CD4-positive, alpha-beta T cell treated with Interleukin-17A for 4 hours (primary cell): Measurements from ENCODE around the gene ZNF117.
"Not testable (repeated sequence)": the region's sequence is repeated elsewhere in the genome, so short reads cannot be mapped to it uniquely, and the experiment has no call there.

Experiments
- DNase-seq: peaks from one replicate; pipeline ENCODE4 v3.0.0-alpha.2; 2020; ENCODE audit warnings: mixed read lengths

ZNF117 gene

DNA sequence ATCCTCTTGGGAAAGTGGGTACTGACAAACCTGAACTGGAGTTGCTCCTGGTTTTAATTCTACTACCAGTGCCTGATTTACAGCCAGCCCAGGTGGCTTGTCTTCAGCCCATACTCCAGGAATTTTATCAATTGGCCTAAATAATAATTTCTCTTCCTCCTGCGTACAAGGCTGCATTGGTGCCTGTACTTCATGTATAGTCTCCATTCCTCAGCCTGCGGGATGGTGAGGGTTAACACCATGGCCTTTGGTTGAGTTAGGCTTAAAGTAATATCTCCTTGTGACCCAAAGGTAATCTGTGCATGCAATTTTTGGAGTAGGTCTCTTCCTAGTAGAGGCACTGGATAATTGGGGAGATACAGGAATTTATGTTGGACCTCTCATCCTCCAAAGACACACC is 5.5 kb upstream of the ZNF117 start:
- no peak for DNase-seq

DNA sequence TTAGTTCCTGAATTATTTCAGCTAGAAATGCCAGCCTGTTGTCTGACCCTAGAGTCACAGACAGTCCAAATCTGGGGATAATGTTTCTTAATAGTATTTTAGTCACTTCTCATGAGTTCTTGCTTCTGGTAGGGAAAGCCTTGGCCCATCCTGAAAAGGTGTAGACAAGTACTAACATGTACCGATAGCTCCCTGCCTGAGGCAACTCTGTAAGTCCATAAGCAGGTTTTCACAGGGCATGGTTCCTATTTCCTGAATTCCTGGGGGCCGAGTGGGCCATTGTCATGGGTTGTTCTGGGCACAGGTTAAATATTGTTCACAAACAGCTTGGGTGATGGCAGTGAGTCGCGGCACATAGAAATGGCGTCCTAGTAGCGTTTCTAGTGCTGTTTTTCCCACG is 3.1 kb upstream of the ZNF117 start:
- no peak for DNase-seq

DNA sequence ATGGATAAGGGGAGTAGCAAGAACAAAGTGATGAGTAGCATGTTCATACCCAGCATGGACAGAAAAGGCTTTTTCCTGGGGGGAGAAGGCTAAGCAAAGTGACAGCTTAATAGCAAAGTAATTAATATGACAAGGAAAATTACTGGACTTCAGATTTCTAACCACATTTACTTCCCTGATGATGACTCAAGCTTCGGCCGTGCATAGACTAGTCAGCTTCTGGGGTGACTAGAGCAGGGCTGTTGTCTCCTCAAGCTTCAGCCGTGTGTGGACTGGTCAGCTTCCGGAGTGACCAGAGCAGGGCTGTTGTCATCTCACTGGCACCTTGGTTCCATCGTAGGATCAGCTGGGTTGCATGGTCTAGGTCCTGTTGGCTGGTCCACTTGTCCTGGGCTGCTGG is 2.1 kb upstream of the ZNF117 start:
- DNase-seq = no peak

DNA sequence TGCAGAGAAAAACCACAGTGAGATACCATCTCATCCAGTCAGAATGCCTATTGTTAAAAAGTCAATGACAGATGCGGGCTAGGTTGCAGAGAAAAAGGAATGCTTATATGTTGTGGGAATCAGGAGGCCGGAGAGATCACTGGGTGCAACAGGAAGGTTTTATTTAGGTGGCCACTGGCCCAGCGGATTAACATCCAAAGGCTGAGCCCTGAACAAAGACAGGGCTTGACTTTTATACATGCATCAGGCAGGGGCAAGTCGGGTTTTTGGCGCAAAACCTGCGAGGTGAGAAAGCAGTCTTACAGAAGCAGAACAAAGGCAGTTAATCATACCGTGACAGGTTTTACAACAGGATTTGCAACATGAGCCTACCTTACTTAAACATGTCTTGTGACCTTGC is 620 bp downstream of the ZNF117 start:
- DNase-seq = no peak

DNA sequence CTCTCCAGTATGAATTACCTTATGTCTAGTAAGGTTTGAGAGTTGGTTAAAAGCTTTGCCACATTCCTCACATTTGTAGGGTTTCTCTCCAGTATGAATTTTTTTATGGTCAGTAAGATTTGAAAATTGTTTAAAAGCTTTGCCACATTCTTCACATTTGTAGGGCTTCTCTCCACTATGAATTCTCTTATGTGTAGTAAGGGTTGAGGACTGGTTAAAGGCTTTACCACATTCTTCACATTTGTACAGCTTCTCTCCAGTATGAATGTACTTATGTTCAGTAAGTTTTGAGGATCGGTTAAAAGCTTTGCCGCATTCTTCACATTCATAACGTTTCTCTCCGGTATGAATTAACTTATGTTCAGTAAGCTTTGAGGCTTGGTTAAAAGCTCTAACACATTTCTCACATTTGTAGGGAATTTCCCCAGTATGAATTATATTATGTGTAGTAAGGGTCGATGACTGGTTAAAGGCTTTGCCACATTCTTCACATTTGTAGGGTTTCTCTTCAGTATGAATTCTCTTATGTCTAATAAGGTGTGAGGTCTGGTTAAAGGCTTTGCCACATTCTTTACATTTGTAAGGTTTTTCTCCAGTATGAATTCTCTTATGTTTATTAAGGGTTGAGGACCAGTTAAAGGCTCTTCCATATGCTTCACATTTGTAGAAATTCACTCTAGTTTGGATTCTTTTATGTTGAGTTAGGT is 12.2 kb downstream of the ZNF117 start:
- DNase-seq = no peak

DNA sequence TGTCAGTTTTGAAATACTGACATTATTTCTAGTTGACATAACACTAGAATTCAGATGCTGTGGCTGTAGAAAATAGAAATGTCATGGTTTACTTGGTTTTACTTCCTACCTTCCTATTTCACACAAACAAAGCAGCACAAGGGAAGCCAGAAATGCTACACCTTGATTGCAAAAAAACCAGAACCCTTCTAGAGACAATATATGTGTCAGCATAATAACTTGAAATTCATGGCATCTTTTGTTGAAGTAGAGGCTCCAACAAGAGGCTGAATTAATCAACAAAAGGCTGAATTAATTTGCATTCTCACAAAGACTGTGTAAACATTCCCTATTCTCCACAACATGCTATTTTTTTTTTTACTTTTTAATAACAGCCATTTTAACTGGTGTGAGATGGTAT is 25.2 kb downstream of the ZNF117 start:
- no peak for DNase-seq

DNA sequence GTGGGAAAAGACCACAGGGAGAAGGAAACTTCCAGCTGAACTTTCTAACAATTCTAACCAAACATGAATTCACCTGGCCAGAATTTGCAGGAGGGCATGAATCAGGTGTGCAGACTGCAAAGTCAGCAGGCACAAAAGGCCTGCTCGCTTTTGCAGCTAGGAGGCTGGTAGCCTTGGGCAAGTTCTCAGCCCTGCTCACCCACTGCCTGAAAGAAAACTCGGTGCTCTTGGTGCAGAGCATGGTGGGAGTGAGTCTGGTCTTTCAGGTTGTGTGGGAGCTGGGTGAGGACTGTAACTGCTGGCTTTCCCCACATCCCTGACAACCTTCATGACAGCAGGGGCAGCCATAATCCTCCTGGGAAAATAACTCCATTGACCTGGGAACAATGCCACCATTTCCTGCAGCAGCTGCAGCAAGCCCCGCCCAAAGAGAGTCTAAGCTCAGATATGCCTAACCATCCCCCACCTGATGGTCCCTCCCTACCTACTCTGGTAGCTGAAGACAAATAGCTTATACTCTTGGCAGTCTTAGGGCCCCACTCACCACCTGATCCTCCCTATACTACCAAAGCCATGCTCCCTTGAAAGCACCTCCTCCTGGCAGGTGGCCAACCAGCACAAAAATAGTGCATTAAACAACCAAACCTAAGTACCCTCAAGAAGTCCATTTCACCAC is 31.6 kb downstream of the ZNF117 start:
- DNase-seq = no peak

DNA sequence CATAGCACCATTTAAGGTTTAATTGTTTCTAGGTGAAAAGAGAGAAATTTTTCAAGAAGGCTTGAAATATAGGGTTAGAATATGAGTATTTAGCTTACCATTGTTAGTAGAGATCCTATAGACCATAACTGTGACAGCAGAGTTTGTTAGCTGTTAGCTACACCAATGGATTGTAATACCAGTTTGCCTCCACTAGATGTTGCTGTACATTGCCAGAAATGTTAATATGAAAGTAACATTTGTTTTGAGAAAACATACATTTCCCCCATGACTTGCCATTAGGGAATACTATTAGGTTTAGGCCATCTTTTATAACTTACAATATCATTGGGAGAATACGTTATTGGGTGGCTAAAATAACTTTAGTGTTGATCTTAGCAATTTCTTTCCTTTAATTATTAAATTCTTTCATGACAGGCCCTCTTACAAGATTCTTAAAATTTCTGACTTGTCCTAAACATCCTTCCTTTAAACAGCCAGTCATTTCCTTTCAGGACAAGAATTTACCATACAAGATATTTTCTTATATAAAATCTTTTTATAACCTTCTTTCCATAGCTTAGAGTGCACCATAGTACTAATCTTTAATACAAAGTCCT is 39.5 kb downstream of the ZNF117 start:
- no peak for DNase-seq

DNA sequence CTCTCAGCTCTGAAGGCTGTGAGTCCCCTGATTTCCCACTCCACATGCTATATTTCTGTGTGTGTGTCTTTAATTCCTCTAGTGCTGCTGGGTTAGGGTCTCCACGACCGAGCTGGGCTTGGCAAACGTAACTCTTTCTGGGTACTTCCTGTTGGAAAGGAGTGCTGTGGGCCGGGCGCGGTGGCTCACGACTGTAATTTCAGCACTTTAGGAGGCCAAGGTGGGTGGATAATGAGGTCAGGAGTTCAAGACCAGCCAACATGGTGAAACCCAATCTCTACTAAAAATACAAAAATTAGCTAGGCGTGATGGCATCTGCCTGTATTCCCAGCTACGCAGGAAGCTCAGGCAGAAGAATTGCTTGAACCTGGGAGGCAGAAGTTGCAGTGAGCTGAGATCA is 40.2 kb downstream of the ZNF117 start:
- not testable (repeated sequence) for DNase-seq

DNA sequence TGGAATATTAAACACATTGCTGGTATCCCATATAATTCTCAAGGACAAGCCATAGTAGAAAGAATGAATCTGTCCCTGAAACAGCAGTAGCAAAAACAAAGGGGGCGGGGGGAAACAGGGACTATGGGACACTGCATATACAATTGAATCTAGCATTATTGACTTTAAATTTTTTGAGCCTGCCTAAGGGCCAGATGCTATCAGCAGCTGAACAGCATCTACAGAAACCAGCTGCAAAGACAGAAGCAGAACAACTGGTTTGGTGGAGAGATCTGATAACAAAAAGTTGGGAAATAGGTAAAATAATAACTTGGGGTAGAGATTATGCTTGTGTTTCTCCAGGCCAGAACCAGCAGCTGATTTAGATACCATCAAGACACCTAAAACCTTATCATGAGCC is 42.1 kb downstream of the ZNF117 start:
- DNase-seq = not testable (repeated sequence)

DNA sequence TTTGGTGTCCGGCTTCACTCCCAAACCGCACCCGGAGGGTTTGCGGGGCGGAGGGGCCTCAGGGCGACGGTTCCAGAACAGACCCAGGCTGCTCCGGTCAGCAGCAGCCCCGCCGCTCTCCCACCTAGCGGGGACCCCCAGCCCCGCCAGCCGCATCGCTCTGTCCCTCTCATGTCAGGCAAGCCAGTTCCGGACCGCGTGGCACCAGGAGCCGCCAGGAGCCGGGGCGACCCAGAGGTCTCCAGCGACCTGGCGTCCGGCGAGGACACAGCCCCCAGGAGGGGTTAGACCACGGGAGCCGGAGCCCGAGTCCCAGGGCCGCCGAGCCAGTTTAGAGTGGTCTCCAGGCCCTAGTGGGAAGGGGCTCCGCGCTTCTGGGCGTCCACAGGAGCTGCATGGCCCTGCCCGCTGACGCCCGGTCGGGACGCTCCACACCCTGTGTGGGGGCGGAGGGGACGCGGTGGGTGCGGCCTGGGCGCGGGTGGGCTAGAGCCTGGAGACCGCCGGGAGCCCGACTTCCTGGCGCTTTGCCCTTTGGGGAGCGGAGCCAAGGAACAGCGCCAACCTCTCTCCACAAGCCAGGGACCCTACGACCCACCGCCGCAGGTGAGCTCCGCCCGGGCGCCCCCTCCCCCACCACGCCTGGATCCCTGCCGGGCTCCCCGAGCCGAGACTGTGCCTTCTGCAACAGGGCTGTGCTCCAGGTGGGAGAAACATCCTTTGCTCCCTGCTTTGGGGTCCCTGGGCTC is 43.4 kb downstream of the ZNF117 start:
- no peak for DNase-seq

DNA sequence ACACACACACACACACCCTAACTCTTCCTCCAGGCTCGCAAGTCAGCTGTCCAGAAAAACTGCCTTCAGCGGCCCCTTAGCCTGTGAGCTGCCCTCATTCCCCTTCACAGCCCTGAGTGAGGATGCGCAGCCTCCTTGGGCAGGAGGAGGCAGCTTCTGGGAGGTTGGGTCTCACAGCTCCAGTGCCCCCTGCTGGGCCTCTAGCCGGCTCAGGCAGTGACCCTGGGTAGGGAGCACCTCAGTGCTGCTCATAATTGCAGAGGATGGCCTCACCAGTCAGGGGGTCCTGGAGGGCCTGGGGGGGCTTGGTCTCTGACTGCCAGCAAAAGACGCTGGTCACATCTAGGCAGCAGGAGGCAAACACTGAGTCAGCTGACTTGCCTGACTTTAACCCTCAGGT is 44.1 kb downstream of the ZNF117 start:
- peak; percentile 19 for DNase-seq

DNA sequence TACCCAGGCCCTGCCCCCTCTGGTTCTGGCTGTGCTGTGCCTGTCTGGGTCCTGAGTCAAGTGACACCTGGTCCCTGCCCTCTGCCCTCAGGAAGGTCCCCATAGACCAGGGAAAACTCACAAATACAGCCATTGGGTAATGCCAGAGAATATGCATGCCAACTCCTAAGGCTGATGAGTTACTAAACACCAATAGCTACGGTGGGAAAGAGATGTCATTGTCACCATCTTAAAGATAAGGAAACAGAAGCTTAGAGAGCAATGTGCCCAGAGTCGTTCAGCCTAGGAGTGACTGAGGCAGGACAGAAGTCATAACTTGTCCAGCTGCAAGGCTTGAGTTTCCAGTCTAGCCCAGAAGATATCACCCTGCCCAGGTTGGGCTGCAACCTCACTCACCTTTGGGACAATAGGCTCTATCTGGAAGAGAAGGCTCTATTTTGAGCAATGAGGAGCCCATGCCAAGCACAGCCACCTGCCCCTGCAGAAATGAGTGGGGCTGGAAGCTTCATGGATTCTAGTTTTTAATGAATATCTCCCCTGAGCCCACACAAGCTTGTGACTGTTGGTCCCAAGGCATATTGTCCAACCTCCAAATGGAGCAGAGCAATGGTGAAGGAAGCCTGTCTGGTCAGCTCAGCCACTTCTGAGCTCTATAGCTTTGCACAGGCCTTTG is 45.2 kb downstream of the ZNF117 start:
- no peak for DNase-seq

DNA sequence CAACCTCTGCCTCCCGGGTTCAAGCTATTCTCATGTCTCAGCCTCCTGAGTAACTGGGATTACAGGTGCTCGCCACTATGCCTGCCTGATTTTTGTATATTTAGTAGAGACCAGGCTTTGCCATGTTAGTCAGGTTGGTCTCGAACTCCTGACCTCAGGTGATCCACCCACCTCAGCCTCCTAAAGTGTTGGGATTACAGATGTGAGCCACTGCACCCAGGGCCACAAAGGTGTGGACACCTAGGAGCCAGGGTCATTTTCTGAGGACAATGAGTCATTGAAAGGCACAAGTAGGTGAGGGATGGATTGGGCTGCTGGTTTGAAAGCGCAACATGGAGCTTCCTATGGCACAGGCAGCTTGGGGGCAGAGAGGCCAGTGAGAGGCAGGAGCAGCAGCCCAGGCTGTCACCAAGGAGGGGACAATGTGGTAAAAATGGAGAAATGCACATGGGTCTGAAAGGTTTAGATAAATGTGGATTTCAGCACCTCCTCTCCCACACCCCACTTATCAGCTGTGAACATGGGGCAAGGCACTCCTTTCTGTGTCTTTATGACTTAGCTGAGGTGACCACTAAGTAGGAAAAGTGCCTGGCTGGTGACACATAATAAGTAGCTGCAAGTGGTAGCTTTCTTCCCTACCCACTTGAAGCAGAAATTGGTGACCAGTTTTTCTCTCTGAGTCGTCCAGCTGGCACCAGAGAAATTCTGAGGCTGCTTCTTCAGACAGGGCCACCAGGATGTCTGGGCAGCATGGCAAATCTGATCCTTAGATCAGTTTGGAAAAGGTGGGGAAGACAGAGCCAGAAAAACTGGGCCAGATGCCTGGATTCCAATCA is 46.0 kb downstream of the ZNF117 start:
- not testable (repeated sequence) for DNase-seq

DNA sequence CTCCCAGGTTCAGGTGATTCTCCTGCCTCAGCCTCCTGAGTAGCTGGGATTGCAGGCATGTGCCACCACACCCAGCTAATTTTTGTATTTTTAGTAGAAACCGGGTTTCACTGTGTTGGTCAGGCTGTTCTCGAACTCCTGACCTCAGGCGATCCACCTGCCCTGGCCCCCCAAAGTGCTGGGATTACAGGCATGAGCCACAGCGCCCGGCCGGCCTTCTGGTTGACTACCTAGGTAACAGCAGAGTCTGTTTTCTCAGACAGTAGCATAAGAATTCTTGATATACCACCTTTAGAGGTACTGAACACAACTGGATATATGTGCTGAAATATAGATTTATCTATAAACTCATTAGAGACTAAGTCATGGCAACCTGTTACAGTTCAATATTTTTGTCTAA is 50.8 kb downstream of the ZNF117 start:
- not testable (repeated sequence) for DNase-seq

DNA sequence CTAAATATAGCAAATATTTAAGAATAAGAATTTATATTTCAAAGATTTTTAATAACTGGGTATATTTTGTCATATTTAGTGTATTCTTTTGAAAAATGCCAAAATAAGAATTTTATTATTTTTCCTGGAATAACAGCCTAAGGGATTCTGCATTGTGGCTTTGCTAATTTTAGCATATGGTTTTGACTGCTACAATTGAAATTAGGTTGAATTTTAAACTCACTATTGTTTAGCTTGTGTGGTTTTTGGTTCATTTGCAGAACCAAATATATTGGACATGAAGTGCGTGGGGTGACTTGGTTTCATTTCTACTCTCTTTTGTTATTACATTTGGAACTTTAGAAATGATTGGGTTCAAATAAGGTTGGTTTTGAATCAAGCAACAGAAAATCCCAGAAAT is 52.3 kb downstream of the ZNF117 start:
- no peak for DNase-seq

DNA sequence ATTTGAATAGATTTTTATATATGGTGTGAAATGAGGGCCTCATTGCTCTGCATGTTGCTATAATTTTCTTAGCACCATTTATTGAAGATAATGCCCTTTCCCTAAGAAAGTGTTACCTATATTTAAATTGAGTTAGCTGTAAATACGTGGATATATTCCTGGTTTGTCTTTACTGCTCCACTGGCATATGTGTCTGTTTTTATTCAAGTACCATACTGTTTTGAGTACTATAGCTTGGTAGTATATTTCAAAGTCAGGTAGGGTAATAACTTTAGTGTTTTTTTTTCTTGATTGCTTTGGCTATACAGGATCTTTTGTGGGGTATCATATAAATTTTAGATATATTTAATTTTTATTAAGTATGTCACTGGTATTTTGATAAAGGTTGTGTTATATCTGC is 56.4 kb downstream of the ZNF117 start:
- DNase-seq = no peak

DNA sequence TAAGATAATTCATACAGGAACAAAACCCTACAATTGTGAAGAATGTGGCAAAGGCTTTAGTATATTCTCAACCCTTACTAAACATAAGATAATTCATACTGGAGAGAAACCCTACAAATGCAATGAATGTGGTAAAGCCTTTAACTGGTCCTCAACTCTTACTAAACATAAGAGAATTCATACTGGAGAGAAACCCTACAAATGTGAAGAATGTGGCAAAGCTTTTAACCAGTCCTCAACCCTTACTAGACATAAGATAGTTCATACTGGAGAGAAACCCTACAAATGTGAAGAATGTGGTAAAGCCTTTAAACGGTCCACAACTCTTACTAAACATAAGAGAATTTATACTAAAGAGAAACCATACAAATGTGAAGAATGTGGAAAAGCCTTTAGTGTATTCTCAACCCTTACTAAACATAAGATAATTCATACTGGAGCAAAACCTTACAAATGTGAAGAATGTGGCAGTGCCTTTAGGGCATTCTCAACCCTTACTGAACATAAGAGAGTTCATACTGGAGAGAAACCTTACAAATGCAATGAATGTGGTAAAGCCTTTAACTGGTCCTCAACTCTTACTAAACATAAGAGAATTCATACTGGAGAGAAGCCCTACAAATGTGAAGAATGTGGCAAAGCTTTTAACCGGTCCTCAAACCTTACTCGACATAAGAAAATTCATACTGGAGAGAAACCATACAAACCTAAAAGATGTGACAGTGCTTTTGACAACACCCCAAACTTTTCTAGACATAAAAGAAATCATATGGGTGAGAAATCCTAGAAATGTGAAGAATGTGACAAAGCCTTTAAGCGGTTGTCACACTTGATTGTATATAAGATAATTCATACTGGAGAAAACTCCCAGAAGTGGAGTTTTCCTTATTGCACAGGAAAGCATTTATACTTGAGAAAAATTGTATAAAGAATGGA is 62.3 kb downstream of the ZNF117 start:
- not testable (repeated sequence) for DNase-seq
